Uterus (tissue), 4 donors: Measurements from ENCODE around the gene SNTG2. TPM values are rescaled to one million over a fixed set of nuclear protein-coding genes. Genes with fewer than 3 reads are reported as not detected.

Source experiments
- DNase-seq, 2 donors: peaks; one replicate each; pipeline ENCODE4 v3.0.0-alpha.2; 2019 to 2020
- H3K27ac ChIP-seq, 2 donors: fragments of 200-600 bp; sonication (generic); 1 replicate in 1 of 2; 2 replicates in 1 of 2; pipeline ENCODE4 v1.5.1; 2016 to 2018
- H3K27me3 ChIP-seq, 2 donors: fragments of 200-600 bp; sonication (generic); one replicate each; pipeline ENCODE4 v1.5.1; 2018 to 2019; ENCODE audit warnings: control low read depth in 1 of 2
- H3K36me3 ChIP-seq, 2 donors: fragments of 200-600 bp; sonication (generic); one replicate each; pipeline ENCODE4 v1.5.1; 2019; ENCODE audit warnings: control low read depth in 1 of 2
- H3K4me1 ChIP-seq, 2 donors: fragments of 200-600 bp; sonication (generic); one replicate each; pipeline ENCODE4 v1.5.1; 2018 to 2019; ENCODE audit warnings: control low read depth in 1 of 2
- H3K4me3 ChIP-seq, 2 donors: fragments of 200-600 bp; sonication (generic); 1 replicate in 1 of 2; 2 replicates in 1 of 2; pipeline ENCODE4 v1.5.1; 2018 to 2019; ENCODE audit warnings: mild to moderate bottlenecking in 1 of 2
- H3K9me3 ChIP-seq, 2 donors: fragments of 200-600 bp; sonication (generic); one replicate each; pipeline ENCODE4 v1.5.1; 2019; ENCODE audit warnings: control low read depth in 1 of 2
- CTCF ChIP-seq, 4 experiments: fragments of 200-600 bp in 2 of 4; fragments of 450-650 bp in 2 of 4; sonication (generic) in 2 of 4; IDR thresholded peaks; one replicate each; pipeline ENCODE4 v1.5.1; 2016 to 2019; ENCODE audit warnings: antibody characterized with exemption in 4 of 4, mild to moderate bottlenecking in 2 of 4, moderate library complexity in 1 of 4
- POLR2A ChIP-seq, 2 donors: fragments of 450-650 bp; IDR thresholded peaks; one replicate each; pipeline ENCODE4 v1.6.1; 2016; ENCODE audit warnings: antibody characterized with exemption in 2 of 2, mild to moderate bottlenecking in 1 of 2, moderate library complexity in 1 of 2
- intact Hi-C: fragments of 100-400 bp; cut with DNase I; formaldehyde crosslinking; loops from one replicate; pipeline ENCODE4 v1.15.1; 2023; ENCODE audit warnings: low total_unique reads
- total RNA-seq, 4 donors: library from RNA; depleted of rRNA in 3 of 4; stranded (reverse); fragments of >200 nt in 3 of 4; gene quantifications; one replicate each; pipeline versions ENCODE4 v1.1.0 to v1.2.4, GENCODE V29; 2014 to 2023
- donor health status: DM: yes; HTN: yes; CAD: no.

SNTG2 gene
- total RNA-seq, 4 donors from 2014 or later = 3.2 to 46.2 (median 31.4) TPM

- no peak for TF ChIP-seq POLR2A (IDR thresholded peaks at IDR 0.05)
- TF ChIP-seq CTCF (IDR thresholded peaks at IDR 0.05) = no peak
- H3K27me3 ChIP-seq = no peaks in the 10 kb centered on the region
- H3K27ac ChIP-seq = no peak overlapping the region
- no peaks in the 10 kb centered on the region for H3K9me3 ChIP-seq
- no peak for DNase-seq
- intact Hi-C loops = no loop called here
- no peak overlapping the region for H3K4me3 ChIP-seq
- H3K4me1 ChIP-seq = no peaks in the 10 kb centered on the region
- no peaks in the 10 kb centered on the region for H3K36me3 ChIP-seq
Measured at GRCh38 chr2:1192121-1192520, 241.5 kb downstream of the SNTG2 start.

- Histone ChIP-seq H3K27me3 (no peaks in the 10 kb centered on the region), H3K9me3 (no peaks in the 10 kb centered on the region), H3K27ac (no peak overlapping the region), H3K4me3 (no peak overlapping the region), H3K4me1 (no peaks in the 10 kb centered on the region), H3K36me3 (no peaks in the 10 kb centered on the region)
- TF ChIP-seq CTCF (IDR thresholded peaks at IDR 0.05) = no peak
- no peak for TF ChIP-seq POLR2A (IDR thresholded peaks at IDR 0.05)
- DNase-seq = no peak
- intact Hi-C loops = no loop called here
Measured at GRCh38 chr2:1193801-1194200, 243.2 kb downstream of the SNTG2 start.

- DNase-seq = no peak
- no peaks in the 10 kb centered on the region for H3K4me1 ChIP-seq
- intact Hi-C loops = no loop called here
- TF ChIP-seq POLR2A (IDR thresholded peaks at IDR 0.05) (no peak), CTCF (IDR thresholded peaks at IDR 0.05) (no peak)
- no peaks in the 10 kb centered on the region for H3K36me3 ChIP-seq
- H3K4me3 ChIP-seq = no peak overlapping the region
- H3K27me3 ChIP-seq = no peaks in the 10 kb centered on the region
- no peaks in the 10 kb centered on the region for H3K9me3 ChIP-seq
- no peak overlapping the region for H3K27ac ChIP-seq
Measured at GRCh38 chr2:1203772-1204171, 253.1 kb downstream of the SNTG2 start.

DNA sequence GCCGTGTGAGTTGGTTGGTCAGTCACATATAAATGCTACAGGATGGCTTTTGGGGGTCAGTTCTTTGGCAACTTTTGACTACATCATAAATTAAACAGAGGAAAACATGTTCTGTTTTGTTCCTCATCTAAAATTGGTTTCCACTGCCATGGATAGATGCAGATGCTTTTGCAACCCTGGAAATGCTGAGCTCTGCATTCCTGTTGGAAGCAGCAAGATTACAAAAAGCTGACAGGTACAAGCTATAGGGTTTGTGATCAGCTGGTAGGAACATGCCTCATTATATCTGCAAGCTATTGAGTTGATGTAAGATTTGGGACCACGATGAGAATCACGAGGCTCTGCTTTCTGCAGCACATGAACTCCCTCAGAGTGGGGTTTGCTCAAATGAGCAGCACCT, 255.2 kb downstream of the SNTG2 start:
- no peak overlapping the region for H3K27ac ChIP-seq
- no peaks in the 10 kb centered on the region for H3K9me3 ChIP-seq
- TF ChIP-seq CTCF (IDR thresholded peaks at IDR 0.05) (no peak), POLR2A (IDR thresholded peaks at IDR 0.05) (no peak)
- no peaks in the 10 kb centered on the region for H3K27me3 ChIP-seq
- no peaks in the 10 kb centered on the region for H3K4me1 ChIP-seq
- DNase-seq = no peak
- no peak overlapping the region for H3K4me3 ChIP-seq
- no peaks in the 10 kb centered on the region for H3K36me3 ChIP-seq
- intact Hi-C loops = no loop called here

DNA sequence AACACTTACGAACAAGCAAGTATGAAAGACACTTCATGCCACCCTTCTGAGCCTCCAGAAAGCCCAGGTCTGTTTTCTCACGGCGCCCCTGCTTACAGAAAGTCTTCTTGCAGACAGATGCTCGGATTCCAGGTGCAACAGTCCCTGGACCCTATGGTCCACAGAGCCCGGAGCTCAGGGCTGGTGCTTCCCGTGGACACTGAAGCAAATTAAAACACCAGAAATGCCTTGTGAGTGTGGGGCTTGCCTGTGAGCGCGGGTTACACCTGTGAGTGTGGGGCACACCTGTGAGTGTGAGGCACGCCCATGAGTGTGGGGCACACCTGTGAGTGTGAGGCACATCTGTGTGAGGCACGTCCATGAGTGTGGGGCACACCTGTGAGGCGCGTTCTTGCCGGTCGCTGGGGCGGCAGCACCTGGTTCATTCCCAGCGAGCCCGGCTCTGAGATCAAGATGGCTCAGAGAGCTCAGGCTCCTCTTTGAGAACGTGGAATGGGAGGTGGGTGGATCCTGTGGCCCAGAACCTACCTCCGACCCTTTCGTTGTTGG, 257.4 kb downstream of the SNTG2 start:
- Histone ChIP-seq H3K9me3 (no peaks in the 10 kb centered on the region), H3K27ac (no peak overlapping the region), H3K27me3 (no peaks in the 10 kb centered on the region), H3K36me3 (no peaks in the 10 kb centered on the region), H3K4me1 (no peaks in the 10 kb centered on the region), H3K4me3 (no peak overlapping the region)
- no peak for DNase-seq
- TF ChIP-seq POLR2A (IDR thresholded peaks at IDR 0.05) = no peak
- no peak for TF ChIP-seq CTCF (IDR thresholded peaks at IDR 0.05)
- intact Hi-C loops = no loop called here
